ENCODE results near the gene CLSTN2.
A peak's percentile ranks its signal among the peaks of the same experiment; 100 is the strongest.

CLSTN2 gene

GRCh38 chr3:140153736-140154135 is 218.8 kb downstream of the CLSTN2 start:
- no peak for DNase-seq

- no peak for DNase-seq
Measured at GRCh38 chr3:140157161-140157560, 222.2 kb downstream of the CLSTN2 start.

GRCh38 chr3:140159646-140160045 is 224.7 kb downstream of the CLSTN2 start:
- no peak for DNase-seq

GRCh38 chr3:140160553-140160952 is 225.6 kb downstream of the CLSTN2 start:
- no peak for DNase-seq

GRCh38 chr3:140162551-140162950 is 227.6 kb downstream of the CLSTN2 start:
- DNase-seq, result no peak

- DNase-seq, result peak; percentile 59
Measured at GRCh38 chr3:140163159-140163763, 228.3 kb downstream of the CLSTN2 start.

GRCh38 chr3:140164156-140164555 is 229.2 kb downstream of the CLSTN2 start:
- DNase-seq, result no peak

GRCh38 chr3:140164922-140165590 is 230.1 kb downstream of the CLSTN2 start:
- no peak for DNase-seq

GRCh38 chr3:140165781-140166180 is 230.8 kb downstream of the CLSTN2 start:
- no peak for DNase-seq

- DNase-seq, result peak; percentile 12
Measured at GRCh38 chr3:140166861-140167599, 232.0 kb downstream of the CLSTN2 start.

- DNase-seq, result peak; percentile 9
Measured at GRCh38 chr3:140167600-140168281, 232.8 kb downstream of the CLSTN2 start.

- DNase-seq, result no peak
Measured at GRCh38 chr3:140170612-140171011, 235.6 kb downstream of the CLSTN2 start.

- DNase-seq, result no peak
Measured at GRCh38 chr3:140176526-140176925, 241.5 kb downstream of the CLSTN2 start.

- peak; percentile 4 for DNase-seq
Measured at GRCh38 chr3:140177943-140178342, 243.0 kb downstream of the CLSTN2 start.

- DNase-seq, result no peak
Measured at GRCh38 chr3:140178482-140178881, 243.5 kb downstream of the CLSTN2 start.

GRCh38 chr3:140180603-140181002 is 245.6 kb downstream of the CLSTN2 start:
- DNase-seq, result no peak

- no peak for DNase-seq
Measured at GRCh38 chr3:140185375-140185774, 250.4 kb downstream of the CLSTN2 start.

GRCh38 chr3:140186421-140186920 is 251.5 kb downstream of the CLSTN2 start:
- DNase-seq, result no peak

- no peak for DNase-seq
Measured at GRCh38 chr3:140187028-140187427, 252.0 kb downstream of the CLSTN2 start.

GRCh38 chr3:140187656-140188221 is 252.8 kb downstream of the CLSTN2 start:
- DNase-seq, result no peak

- no peak for DNase-seq
Measured at GRCh38 chr3:140188285-140188684, 253.3 kb downstream of the CLSTN2 start.

- no peak for DNase-seq
Measured at GRCh38 chr3:140189267-140189666, 254.3 kb downstream of the CLSTN2 start.

- DNase-seq, result no peak
Measured at GRCh38 chr3:140189976-140190375, 255.0 kb downstream of the CLSTN2 start.

All from OCI-M1 (cell line).